Activated CD4-positive, alpha-beta T cell treated with anti-CD3 and anti-CD28 coated beads for 24 hours (primary cell): ENCODE measurements around the gene STK4.
"Not testable (repeated sequence)": the region's sequence is repeated elsewhere in the genome, so short reads cannot be mapped to it uniquely, and the experiment has no call there.

Source experiments
- DNase-seq, 2 donors: peaks; one replicate each; pipeline ENCODE4 v3.0.0-alpha.2; 2020; ENCODE audit warnings: low read depth in 2 of 2

STK4 gene

DNA sequence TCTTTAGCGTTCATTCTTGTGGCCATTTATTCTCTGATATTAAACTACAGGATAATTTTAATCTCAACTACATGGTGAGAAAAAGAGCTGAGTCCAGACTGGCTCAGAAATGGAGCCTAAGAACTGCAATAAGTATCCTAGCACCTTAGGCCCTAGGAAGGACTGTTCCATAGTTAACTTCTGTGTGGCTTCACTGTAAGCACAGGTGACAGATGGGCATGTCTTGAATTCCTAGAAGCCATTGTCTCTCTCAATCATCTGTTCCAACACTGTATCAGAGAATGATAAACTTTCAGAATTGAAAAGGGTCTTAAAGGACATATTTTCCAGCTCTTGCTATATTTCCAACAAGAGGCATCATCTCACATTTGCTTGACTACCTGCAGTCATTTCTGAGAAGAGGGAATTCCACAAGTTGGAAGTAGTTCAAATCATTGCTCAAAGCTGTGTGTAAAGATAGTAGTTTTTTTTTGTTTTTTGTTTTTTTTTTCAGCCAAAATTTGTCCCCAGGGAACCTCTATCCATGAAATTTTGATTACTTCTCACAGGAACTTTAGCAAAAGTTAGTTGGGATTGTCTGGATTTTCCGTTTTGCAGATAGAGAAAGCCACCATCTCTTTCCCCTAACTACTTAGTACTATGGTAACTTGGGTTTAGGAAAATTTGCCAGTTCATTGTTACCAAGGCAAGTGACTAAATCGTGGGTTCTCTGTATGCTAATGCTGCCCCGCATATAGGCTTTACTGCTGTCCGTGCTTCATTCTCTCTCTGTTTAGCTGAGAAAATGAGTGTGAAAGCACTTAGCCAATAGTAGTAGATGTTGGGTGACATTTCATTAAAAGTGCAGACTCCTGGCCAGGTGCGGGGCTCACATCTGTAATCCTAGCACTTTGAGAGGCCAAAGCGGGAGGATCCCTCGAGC lies 87.4 kb downstream of the STK4 start:
- DNase-seq: no peak

DNA sequence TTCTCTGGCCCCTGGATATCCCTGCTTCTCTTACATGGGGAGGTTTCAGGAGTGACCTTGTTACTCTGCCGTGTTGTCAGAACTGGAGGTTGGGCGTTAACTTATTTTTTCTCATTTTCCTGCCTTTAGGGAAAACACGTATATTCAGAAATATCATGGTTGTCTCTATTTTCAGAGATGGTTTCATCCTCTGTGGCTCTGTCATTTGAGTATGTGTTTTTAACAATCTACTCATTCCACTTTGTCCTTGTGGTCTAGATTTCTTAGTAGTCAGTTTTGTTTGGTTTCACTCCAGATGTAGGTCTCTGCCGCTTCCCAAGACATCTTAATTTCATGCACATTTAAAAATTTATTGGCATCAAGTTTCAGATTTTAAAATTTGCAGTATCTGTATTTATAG lies 88.7 kb downstream of the STK4 start:
- DNase-seq: no peak

DNA sequence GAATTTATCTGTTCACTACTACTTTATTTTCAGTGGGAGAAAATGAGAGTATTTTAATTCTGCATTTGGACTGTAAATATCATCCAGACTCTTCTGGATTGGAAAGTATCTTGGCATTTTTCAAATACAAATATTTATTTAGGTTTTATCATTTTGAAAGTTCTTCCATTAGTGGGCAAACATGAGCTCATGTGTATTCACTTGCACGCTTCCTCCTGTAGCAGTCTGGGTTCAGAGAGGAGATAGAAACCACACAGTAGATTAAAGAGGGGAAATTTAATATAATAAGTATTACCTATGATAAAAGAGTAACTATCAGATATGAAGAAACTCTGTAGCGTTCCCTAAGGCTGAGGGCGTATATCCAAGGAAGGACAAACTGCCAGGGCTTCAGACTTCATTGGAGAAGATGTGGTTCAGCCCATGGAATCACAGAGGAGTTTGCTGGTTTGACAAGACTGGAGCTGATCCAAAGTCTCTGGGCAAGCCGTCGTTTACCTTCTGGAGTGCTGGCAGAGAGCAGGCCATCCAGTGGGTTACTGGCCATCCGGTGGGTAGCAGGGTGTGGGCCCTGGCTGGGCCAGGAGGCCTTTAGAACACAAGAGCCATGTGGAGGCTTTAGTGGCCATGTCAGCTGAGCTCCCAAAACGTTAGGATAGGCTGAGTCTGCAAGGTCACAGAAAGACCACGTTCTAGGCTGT lies 90.3 kb downstream of the STK4 start:
- no peak for DNase-seq

DNA sequence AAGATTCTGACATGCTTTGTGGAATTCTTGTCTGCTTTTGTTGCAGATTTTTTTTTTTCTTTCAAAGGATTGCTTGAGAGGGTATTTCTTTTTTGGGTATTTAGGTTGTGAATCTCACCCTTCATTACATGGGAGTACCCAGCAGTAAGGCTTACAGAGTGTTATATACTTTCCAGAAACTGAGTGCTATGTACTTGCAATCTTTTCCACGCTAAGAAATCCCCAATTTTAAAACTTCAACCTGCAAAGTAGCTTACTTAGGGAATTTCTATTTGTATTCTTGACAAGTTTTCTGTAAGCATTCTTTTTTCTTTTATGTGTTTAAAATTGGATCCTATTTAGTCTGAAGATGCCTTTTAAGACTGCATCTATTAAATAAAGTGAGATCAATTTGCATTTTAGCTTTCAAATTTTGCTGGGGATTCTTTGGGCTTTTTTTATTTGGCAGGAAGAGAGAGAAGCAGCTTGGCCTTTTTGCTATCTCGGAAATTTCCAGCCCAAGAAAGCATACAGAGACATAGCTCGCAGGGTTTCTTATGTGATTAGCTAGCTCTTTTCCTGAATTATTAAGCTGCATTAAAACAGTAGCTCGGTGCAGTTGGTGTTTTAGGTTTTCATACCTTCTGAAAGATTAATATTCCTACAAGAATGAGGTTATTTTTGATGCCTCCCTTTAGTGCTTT lies 92.0 kb downstream of the STK4 start:
- DNase-seq: no peak

DNA sequence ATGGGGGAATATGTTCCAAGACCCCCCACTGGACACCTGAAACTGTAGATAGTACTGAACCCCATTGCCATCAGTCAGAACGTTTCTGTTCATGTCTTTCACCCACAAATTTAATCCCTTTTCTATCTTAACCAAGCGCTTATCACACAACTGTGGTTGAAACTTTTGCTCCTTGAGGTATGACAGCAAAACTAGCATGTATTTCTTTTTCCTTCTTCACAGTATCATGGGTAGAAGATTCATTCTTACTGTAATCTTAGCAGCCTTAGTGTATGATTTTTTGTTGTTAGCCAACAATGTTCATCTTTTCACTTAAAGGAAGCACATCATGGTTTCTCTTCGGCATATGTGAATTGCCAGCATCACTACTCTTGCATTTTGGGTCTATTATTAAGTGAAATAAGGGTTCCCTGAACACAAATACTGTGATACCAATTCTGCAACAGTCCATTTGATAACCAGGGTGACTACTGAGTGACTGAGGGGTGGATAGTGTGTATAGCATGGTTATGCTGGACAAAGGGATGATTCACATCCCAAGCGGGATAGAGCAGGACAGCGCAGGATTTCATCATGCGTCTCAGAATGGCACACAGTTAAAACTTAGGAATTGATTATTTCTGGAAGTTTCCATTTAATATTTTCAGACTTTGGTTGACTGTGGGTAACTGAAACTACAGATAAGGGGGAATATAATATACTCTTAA lies 92.9 kb downstream of the STK4 start:
- no peak for DNase-seq

DNA sequence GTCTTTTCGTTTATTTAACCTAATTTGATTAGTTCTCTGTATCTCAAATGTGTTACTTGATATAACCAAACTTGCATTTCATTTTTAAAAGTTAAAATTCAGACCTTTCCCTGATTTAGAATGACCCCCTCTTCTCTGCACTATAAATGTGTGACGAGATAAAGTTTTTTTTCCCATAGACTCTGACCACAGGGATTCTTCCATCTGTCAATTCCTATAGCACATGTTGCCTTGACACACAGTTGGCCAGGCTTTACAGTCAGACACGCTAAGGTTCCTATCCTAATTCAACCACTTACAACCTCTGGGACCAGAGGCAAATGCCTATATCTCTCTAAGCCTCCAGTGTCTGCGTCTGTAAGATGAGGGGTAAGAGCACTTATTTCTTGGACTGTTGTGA lies 94.0 kb downstream of the STK4 start:
- no peak for DNase-seq

DNA sequence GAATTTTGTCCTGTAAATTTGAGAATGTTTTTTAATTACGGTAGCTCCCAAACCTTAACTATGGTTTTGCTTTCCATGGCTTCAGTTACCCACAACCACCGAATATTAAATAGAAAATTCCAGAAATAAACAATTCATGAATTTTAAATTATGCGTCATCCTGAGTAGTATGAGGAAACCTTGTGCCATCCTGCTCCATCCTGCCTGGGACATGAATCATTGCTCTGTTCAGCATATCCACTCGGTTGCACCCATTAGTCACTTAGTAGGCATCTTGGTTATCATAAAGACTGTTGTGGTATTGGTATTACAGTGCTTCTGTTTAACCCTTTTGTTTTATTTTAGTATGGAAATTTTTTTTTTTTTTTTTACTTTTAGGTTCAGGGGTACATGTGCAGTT lies 94.9 kb downstream of the STK4 start:
- DNase-seq: no peak

DNA sequence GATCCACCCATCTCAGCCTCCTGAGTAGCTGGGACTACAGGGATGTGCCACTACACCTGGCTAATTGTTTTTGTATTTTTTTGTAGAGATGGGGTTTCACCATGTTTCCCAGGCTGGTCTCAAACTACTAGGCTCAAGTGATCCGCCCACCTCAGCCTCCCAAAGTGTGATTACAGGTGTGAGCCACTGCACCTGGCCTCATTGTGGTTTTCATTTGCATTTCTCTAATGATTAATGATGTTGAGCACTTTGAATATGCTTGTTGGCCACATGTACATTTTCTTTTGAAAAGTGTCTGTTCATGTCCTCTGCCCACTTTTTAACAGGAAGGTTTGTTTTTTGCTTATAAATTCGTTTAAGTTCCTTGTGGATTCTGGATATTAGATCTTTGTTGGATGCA lies 96.8 kb downstream of the STK4 start:
- not testable (repeated sequence) for DNase-seq

DNA sequence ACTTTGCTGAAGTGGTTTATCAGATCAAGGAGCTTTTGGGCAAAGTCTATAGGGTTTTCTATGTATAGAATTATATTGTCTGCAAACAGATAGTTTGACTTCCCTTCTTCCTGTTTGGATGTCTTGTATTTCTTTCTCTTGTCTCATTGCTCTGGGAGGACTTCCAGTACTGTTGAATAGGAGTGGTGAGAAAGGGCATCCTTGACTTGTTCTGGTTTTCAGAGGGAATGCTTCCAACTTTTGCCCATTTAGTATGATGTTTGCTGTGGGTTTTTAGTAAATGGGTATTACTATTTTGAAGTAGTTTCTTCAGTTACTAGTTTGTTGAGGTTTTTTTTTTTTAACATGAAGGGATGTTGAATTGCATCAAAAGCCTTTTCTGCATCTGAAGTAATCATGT lies 98.5 kb downstream of the STK4 start:
- DNase-seq: no peak

DNA sequence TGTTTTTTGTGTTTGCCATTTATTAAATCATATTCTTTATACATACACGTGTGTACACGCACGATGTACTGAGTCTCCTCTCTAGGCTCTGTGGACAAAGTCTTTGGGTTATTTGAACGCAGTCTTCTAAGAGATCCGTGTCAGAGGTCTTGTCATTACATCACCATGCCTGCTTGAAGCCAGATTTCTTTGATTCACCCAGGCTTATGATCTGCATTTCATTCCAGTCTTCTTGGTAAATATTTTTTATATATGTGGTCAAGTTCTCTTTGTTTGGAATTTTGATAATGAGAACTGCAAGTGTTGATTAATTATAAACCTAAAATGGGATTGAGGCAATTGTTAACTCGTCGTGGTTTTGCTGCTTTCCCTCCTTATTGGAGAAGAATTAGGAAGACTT lies 100.1 kb downstream of the STK4 start:
- DNase-seq: no peak

DNA sequence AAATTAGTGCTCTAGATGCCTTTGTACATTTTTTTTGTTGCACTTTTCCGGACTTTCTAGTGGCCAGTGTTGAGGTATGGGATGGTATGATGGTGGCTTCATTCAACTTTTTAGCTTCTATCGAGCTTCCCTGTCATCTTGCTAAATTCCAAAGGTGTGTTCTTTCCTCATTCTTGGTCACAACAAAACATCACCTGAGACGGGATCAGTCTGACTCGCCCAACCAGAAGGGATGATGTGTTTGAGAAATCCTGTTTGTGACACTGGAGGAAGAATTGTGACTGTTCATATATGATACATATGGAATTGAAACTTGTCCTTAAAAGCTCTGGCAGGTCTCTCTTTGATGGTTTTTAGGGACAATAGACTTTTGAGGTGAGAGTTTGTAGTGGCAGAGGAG lies 100.8 kb downstream of the STK4 start:
- no peak for DNase-seq

DNA sequence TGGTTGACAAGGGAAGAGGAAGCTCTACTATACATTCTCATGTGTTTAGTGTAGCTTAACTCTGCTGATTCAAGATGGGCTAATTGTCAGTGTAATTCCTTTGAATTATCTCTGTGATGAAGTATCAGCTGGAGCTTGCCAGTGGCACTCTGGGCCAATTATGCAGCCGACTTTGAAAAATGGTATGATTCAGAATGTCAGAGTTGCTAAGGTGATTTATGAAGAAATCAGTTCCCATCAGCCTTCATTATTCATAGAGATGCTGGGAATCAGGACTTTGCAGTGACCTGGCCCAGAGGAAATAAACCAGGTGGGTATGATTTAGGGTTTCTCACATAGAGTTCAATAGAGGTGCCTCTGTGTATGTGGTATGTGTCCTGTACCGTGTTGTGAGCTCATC lies 101.2 kb downstream of the STK4 start:
- no peak for DNase-seq

DNA sequence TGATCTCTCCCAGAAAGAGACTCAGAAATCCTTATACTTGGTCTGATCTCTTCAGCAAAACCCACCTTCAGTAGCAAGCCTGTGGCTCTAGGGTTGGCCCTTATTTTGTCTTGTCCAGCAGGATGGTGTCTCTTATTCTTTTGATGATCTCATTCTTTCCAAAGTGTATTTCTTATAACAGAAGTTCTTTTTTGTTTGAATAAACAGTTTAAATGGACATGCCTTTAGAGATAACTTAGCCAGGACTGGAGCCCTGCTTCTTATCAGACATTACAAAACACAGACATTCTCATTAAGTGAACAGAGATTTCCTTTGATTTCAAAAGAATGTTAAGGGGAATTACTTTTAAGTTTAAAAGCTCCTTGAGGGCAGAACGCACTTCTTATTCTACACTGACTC lies 102.9 kb downstream of the STK4 start:
- DNase-seq: no peak

DNA sequence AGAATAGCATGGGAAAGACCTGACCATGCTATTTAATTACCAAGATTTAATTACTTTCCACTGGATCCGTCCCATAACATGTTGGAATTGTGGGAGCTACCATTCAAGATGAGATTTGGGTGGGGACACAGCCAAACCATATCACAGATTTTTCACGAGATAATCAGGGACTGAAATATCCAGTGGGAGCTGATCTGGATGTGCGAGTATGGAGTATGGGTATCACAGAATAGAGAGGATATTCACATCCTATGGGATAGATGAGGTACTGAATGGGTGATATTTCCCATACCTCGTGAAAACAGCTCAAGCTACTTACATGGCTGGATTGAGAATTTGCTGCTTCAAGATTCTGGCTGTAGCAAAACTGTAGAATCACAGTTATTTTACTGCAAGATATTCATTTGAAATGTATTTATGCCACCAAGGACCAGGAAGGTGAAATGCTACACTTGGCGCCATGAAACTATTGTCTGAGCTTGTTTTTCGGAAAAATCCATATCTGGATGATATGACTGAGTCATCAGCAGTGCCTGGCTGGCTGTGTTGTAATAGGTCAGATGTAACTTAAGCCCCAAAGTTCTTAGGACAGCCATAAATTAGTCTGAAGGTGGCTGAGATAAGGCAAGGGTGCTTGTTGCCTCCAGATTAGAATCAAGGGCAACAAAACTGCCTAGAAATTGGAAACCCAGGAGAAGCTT lies 104.8 kb downstream of the STK4 start:
- no peak for DNase-seq

DNA sequence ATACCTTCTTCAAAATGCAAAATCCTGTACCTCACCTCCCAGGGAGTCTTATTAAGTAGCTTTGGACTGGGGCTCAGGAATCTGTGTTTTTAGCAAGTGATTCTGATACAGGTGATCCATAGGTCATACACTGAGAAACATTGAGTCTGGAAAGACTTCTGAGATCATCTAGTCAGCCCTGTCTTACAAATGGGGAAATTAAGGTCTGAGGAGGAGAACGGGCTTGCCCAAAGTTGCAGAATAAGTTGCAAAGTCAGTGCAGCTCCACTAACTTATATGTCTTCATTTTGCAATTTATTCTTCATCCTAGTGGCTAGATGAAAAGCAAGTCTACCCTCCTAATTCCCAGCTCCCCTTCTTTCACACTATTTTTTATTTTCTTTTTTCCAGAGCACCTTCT lies 105.8 kb downstream of the STK4 start:
- DNase-seq: no peak

DNA sequence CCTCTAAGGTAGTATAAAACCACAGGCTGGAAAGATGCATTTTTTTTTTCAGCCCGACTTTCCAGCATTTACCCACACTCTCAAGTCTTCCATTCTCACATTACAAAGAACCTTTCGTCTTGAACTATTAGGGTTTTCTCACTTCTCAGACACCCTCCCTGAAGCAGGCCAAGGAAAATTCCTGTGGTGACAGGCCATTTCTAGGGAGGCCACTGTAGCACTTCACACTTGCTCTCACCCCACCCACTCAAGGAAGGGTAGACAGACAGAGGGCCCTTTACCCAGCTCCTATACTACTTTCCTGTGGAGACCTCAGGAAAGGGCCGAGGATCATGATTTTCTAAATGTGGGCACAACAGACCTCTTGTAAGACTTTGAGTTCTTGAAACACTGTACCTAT lies 106.9 kb downstream of the STK4 start:
- DNase-seq: no peak

DNA sequence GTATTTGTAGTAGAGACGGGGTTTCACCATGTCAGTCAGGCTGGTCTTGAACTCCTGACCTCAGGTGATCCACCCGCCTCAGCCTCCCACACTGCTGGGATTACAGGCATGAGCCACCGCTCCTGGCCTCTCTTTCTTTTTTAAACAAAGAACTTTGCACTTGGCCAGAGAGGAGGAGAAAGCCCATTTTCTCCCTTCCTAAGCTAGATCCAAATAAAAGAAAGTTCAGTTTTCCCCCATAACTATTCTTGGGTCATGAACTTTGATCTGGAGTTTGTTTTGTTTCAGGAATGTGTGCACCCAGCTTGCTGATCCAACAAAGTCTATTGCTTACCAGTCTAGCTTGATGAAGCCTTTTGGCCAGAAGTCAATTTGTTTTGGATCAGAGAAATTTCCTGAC lies 111.2 kb downstream of the STK4 start:
- no peak for DNase-seq

DNA sequence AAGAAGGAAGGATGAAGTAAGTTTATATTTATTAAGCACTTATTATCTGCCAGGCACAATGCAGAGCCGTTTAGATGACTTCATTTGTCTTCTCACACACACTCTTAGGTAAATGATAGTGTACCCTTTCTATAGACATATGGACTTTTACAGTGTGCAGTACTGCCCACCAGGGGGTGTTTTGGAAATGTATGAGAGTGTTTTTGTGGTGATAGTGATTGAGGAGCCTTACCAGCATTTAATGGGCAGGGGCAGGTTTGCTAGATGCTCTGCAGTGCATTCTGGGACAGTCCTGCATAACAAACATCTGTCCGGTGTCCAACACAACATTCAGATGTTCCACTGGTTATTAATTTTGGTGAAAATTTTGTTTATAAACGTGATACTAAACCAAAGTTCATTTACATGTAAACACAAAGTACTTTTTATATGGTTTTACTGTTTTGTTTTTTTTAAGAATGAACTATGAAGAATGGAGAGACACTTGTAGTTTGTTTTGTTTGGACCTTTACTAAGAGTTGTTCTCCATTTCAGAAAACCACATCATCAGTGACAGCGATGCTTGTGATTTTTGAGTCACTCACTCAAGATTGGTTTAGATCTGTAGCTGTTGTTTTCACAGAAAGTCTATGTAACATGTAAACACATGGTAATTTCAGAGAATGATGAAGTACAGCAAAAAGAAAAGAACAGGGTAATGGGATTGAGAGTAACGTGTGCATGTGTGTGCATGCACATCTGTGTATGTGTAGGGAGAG lies 114.7 kb downstream of the STK4 start:
- DNase-seq: no peak

DNA sequence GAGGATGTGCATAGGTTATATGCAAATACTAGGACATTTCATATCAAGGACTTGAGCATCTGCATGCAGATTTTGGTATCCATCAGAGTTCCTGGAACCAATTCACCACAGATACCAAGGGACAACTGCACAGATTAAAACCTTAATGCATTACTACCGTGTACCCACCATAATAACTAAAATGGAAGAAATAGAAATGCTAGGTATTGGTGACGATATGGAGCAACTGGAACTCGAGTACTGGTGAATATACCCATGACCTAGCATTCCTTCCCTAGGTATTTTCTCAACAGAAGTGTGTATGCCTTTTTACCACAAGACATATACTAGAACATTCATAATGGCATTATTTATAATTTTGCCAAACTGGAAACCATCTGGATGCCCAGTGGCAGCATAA lies 116.2 kb downstream of the STK4 start:
- DNase-seq: no peak

DNA sequence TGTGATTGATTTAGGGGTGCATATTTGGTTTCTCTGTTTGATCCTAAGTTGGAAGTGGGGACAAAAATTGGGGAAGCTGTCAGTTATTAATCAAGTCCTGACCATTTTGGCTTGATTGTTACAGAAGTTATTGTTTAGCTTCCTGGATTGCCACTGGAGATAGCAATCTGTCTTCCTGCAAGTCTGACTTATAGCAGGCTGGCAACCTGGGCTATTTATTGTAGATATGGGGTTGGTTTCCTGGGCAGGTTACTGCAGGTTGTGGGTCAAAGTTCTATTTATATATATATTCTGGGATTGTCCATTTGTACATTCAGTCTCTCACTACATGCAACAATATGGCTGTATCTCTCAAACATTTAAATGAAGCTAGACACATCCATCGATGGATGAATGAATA lies 116.8 kb downstream of the STK4 start:
- no peak for DNase-seq

DNA sequence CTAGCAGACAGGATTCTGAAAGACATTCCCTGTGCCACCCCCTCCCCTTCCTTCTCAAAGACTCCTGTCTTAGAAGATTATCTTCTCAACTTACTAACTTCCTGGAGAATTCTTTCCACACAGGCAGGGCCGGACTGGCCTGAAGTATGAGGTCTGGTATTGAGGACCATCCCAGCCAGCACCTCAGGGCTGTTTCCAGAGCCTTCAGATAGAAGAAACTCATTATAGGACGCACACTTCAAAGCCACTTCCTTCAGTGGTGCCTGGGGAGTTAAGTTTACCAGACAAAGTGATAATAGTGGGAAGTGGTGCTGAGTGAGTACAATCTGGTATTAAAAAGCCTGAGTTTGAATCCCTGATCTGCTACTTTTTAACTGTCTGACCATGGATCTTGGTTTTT lies 119.0 kb downstream of the STK4 start:
- no peak for DNase-seq
